ENCODE results near the gene ASB9.

ASB9 gene

DNA sequence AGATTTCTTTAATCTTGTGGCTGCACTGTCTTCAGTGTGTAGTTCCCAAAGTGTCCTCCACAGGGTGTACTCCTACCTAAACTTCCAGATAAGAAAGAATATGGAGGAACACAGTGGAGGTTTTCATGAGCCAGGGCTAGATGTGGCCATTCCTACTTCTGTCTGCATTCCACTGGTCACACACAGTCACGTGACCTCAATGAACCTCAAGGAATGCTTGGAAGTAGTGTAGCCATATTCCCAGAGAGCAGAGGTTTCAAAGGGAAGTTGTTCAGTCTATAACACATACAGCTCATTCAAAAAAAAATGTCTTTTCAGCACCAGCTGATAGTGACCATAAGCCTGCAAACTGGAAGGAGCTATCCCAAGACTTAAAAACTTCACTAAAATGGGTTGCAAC is 53.6 kb downstream of the ASB9 start:
- Histone ChIP-seq H3K27ac (ENCODE audit: insufficient read depth, low read depth, low read length, poor library complexity, severe bottlenecking) (no peak overlapping the region), H3K36me3 (ENCODE audit: control insufficient read depth, insufficient read depth, low read length) (no peaks in the 10 kb centered on the region), H3K4me3 (ENCODE audit: insufficient read depth, low read depth, low read length) (no peak overlapping the region), H3K27me3 (ENCODE audit: control insufficient read depth, insufficient read depth, low read length, poor library complexity, severe bottlenecking) (no peaks in the 10 kb centered on the region), H3K9me3 (ENCODE audit: control insufficient read depth, low read length) (no peaks in the 10 kb centered on the region), H3K4me1 (ENCODE audit: control insufficient read depth, insufficient read depth, low read length) (no peaks in the 10 kb centered on the region)
- WGBS, 2 experiments: 75 to 100% methylated on average over 1 of the region's 1 CpG

DNA sequence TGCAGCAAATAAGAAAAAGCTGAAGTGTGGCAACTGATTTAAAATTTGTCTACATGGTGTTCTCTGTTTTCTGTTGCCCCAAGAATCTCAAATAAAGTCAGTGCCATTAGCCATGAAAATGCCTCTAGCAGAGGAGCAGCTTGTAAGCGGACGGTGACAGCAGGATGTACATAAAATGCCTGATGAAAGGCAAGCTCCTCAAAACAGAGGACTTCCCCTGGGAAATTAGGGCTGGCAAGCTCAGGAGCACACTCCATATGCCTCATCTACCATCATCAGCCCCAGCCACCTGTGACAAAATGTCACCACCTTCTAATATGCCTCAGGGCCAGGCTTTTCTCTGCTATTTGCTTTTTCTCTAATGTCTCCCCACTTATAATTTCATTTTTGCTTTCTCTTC is 54.5 kb downstream of the ASB9 start:
- H3K27ac ChIP-seq (ENCODE audit: insufficient read depth, low read depth, low read length, poor library complexity, severe bottlenecking): no peak overlapping the region
- WGBS, 2 experiments: 89 to 92% methylated on average over 2 of the region's 2 CpGs
- H3K9me3 ChIP-seq (ENCODE audit: control insufficient read depth, low read length): no peaks in the 10 kb centered on the region
- H3K36me3 ChIP-seq (ENCODE audit: control insufficient read depth, insufficient read depth, low read length): no peaks in the 10 kb centered on the region
- H3K4me1 ChIP-seq (ENCODE audit: control insufficient read depth, insufficient read depth, low read length): no peaks in the 10 kb centered on the region
- no peak overlapping the region for H3K4me3 ChIP-seq (ENCODE audit: insufficient read depth, low read depth, low read length)
- H3K27me3 ChIP-seq (ENCODE audit: control insufficient read depth, insufficient read depth, low read length, poor library complexity, severe bottlenecking): no peaks in the 10 kb centered on the region

DNA sequence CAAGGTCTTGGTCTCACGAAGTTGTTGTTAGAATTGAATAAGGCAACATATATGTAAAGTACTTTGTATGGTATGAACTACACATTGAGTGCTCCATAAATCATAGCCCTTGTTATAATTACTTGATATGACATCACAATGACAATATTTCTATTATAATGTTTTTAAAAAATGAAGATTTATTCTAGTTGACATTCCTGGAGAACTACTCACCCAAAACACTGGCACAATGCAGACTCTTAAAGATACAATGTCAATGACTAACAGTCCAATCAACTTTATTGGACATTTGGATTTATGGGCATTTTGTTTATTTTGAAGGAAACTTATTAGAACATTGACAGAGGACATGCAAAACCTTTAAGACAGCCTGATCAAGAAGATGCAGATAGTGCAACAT is 55.3 kb downstream of the ASB9 start:
- H3K4me1 ChIP-seq (ENCODE audit: control insufficient read depth, insufficient read depth, low read length): no peaks in the 10 kb centered on the region
- no CpG with 5 or more reads among the region's 1 CpG for WGBS, 2 experiments
- no peak overlapping the region for H3K4me3 ChIP-seq (ENCODE audit: insufficient read depth, low read depth, low read length)
- H3K9me3 ChIP-seq (ENCODE audit: control insufficient read depth, low read length): no peaks in the 10 kb centered on the region
- no peak overlapping the region for H3K27ac ChIP-seq (ENCODE audit: insufficient read depth, low read depth, low read length, poor library complexity, severe bottlenecking)
- no peaks in the 10 kb centered on the region for H3K36me3 ChIP-seq (ENCODE audit: control insufficient read depth, insufficient read depth, low read length)
- no peaks in the 10 kb centered on the region for H3K27me3 ChIP-seq (ENCODE audit: control insufficient read depth, insufficient read depth, low read length, poor library complexity, severe bottlenecking)

DNA sequence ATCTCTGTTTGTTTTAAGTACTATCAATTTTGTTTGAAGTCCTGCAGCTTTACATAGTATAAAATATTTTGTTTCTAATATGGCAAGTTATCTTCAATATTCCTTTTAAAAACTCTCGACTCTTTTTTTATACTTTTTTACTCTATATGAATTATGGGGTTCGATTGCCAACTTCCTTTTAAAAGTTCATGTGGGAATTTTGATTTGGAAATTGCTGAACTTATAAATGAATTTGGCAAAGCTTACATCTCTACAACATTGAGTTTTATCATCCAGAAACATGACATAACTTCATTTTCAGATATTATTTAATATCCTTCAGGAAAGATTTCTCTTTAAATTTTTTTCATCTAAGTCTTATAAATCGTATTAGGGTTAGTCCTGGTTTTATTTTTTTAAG is 60.8 kb downstream of the ASB9 start:
- WGBS, 2 experiments: 100% methylated on average over 1 of the region's 3 CpGs; no CpG with 5 or more reads in 1 of the 2 experiments
- Histone ChIP-seq H3K27ac (ENCODE audit: insufficient read depth, low read depth, low read length, poor library complexity, severe bottlenecking) (no peak overlapping the region), H3K9me3 (ENCODE audit: control insufficient read depth, low read length) (no peaks in the 10 kb centered on the region), H3K27me3 (ENCODE audit: control insufficient read depth, insufficient read depth, low read length, poor library complexity, severe bottlenecking) (no peaks in the 10 kb centered on the region), H3K4me3 (ENCODE audit: insufficient read depth, low read depth, low read length) (no peak overlapping the region), H3K36me3 (ENCODE audit: control insufficient read depth, insufficient read depth, low read length) (no peaks in the 10 kb centered on the region), H3K4me1 (ENCODE audit: control insufficient read depth, insufficient read depth, low read length) (no peaks in the 10 kb centered on the region)

DNA sequence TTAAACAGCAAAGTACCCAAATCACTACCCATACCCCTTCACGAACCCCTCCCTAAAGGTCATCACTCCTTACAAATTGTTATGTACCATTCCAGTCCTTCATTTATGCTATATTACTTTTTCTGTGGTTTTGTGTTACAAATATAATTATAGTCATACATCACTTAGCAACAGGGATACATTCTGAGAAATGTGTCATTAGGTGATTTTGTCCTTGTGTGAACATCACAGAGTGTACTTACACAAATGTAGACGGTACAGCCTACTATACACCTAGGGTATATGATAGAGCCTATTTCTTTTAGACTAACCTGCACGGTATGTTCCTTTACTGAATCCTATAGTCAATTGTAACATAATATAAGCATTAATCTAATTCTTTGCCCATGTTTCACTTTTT is 61.9 kb downstream of the ASB9 start:
- Histone ChIP-seq H3K4me1 (ENCODE audit: control insufficient read depth, insufficient read depth, low read length) (no peaks in the 10 kb centered on the region), H3K4me3 (ENCODE audit: insufficient read depth, low read depth, low read length) (no peak overlapping the region), H3K9me3 (ENCODE audit: control insufficient read depth, low read length) (no peaks in the 10 kb centered on the region), H3K36me3 (ENCODE audit: control insufficient read depth, insufficient read depth, low read length) (no peaks in the 10 kb centered on the region), H3K27ac (ENCODE audit: insufficient read depth, low read depth, low read length, poor library complexity, severe bottlenecking) (no peak overlapping the region), H3K27me3 (ENCODE audit: control insufficient read depth, insufficient read depth, low read length, poor library complexity, severe bottlenecking) (no peaks in the 10 kb centered on the region)
- 63 to 80% methylated on average over 1 of the region's 3 CpGs for WGBS, 2 experiments

DNA sequence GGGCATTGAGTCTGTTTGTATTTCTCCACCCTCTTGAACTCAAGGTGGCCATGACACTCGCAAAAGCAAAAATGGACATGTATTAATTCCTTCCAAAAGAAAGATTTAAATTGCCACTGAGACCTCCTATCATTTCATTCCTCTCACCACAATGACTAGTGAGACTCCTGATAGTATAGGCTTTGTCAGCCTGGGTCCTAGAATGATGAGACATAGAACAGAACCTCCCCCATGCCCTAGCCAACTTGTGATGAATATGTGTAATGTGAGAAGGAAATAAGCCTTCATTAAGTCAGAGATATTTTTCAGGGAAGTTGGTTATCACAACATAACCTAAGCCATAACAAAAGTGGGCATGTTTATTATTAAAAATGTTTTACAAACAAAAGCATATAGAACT is 62.5 kb downstream of the ASB9 start:
- Histone ChIP-seq H3K27me3 (ENCODE audit: control insufficient read depth, insufficient read depth, low read length, poor library complexity, severe bottlenecking) (no peaks in the 10 kb centered on the region), H3K27ac (ENCODE audit: insufficient read depth, low read depth, low read length, poor library complexity, severe bottlenecking) (no peak overlapping the region), H3K4me1 (ENCODE audit: control insufficient read depth, insufficient read depth, low read length) (no peaks in the 10 kb centered on the region), H3K9me3 (ENCODE audit: control insufficient read depth, low read length) (no peaks in the 10 kb centered on the region), H3K36me3 (ENCODE audit: control insufficient read depth, insufficient read depth, low read length) (no peaks in the 10 kb centered on the region), H3K4me3 (ENCODE audit: insufficient read depth, low read depth, low read length) (no peak overlapping the region)
- 82 to 100% methylated on average over 1 of the region's 1 CpG for WGBS, 2 experiments

DNA sequence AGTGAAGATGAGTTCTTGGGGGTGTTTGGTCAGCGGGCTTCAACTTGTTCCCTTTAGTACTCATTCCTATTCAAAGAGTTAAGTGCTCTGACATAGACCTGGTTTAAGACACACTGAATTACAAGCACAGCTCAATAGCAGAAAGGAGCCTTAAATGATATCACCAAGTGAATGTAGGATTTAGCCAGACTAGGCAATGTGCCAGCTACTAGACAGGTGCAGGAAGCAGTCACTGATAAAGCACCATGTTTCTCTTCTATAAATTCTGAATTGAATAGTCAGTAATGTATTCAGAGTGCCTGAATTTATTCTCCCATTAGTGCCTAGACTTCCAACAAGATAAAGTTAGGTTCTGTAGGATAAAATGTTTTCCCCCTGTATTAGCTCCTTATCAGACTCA is 63.6 kb downstream of the ASB9 start:
- WGBS, 2 experiments: 100% methylated on average over 1 of the region's 1 CpG
- Histone ChIP-seq H3K36me3 (ENCODE audit: control insufficient read depth, insufficient read depth, low read length) (no peaks in the 10 kb centered on the region), H3K9me3 (ENCODE audit: control insufficient read depth, low read length) (no peaks in the 10 kb centered on the region), H3K27ac (ENCODE audit: insufficient read depth, low read depth, low read length, poor library complexity, severe bottlenecking) (no peak overlapping the region), H3K27me3 (ENCODE audit: control insufficient read depth, insufficient read depth, low read length, poor library complexity, severe bottlenecking) (no peaks in the 10 kb centered on the region), H3K4me1 (ENCODE audit: control insufficient read depth, insufficient read depth, low read length) (no peaks in the 10 kb centered on the region), H3K4me3 (ENCODE audit: insufficient read depth, low read depth, low read length) (no peak overlapping the region)

DNA sequence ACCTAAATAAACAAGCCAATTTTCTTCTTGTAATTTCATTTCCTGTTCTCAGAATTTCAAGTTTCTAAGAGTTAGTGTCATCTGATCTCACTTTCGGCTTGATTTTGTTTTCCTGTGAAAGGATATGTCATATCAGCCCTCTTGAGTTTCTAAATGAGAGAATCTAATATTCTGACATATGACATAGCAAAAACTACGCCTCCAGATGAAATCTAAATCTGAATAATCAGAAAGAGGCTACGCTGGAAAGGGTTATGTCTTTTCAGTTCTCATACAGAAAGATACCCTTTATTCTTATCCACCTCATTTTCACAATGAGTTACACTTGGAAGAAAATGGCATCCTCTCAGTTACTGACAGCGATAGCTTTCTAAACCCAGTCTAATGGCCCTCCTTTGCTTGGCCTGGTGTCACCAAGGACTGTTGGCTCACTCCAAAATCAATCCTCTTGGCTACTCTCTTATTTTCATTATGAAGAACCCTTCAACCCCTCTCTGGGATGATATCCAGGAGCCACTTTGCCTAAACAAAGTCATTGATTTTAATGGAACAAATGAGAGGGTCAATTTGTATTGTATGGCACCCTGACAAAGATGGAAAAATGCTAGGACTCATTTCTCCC is 65.6 kb downstream of the ASB9 start:
- Histone ChIP-seq H3K27ac (ENCODE audit: insufficient read depth, low read depth, low read length, poor library complexity, severe bottlenecking) (no peak overlapping the region), H3K27me3 (ENCODE audit: control insufficient read depth, insufficient read depth, low read length, poor library complexity, severe bottlenecking) (no peaks in the 10 kb centered on the region), H3K4me3 (ENCODE audit: insufficient read depth, low read depth, low read length) (no peak overlapping the region), H3K9me3 (ENCODE audit: control insufficient read depth, low read length) (no peaks in the 10 kb centered on the region), H3K36me3 (ENCODE audit: control insufficient read depth, insufficient read depth, low read length) (no peaks in the 10 kb centered on the region), H3K4me1 (ENCODE audit: control insufficient read depth, insufficient read depth, low read length) (no peaks in the 10 kb centered on the region)
- WGBS, 2 experiments: 94% methylated on average over 3 to 4 of the region's 4 CpGs

DNA sequence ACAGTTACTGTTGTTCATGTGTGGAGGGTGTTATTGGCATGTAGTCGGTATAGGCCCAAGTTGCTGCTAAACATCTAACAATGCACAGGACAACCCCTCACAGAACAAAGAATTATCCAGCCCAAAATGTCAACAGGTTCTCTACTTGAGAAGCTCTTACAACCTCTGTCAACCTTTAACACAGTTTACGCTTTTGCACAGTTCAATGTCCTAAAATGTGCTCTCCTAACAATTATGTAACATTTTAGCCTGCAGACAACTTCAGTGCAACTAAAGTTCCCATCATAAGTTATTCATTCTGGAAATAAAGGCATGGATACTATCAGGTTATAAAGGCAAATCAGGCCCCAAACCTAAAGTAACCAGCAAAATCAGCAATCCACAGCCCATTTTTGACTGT is 66.2 kb downstream of the ASB9 start:
- Histone ChIP-seq H3K27ac (ENCODE audit: insufficient read depth, low read depth, low read length, poor library complexity, severe bottlenecking) (no peak overlapping the region), H3K4me1 (ENCODE audit: control insufficient read depth, insufficient read depth, low read length) (no peaks in the 10 kb centered on the region), H3K9me3 (ENCODE audit: control insufficient read depth, low read length) (no peaks in the 10 kb centered on the region), H3K4me3 (ENCODE audit: insufficient read depth, low read depth, low read length) (no peak overlapping the region), H3K27me3 (ENCODE audit: control insufficient read depth, insufficient read depth, low read length, poor library complexity, severe bottlenecking) (no peaks in the 10 kb centered on the region), H3K36me3 (ENCODE audit: control insufficient read depth, insufficient read depth, low read length) (no peaks in the 10 kb centered on the region)
- 85 to 96% methylated on average over 1 to 2 of the region's 2 CpGs for WGBS, 2 experiments

DNA sequence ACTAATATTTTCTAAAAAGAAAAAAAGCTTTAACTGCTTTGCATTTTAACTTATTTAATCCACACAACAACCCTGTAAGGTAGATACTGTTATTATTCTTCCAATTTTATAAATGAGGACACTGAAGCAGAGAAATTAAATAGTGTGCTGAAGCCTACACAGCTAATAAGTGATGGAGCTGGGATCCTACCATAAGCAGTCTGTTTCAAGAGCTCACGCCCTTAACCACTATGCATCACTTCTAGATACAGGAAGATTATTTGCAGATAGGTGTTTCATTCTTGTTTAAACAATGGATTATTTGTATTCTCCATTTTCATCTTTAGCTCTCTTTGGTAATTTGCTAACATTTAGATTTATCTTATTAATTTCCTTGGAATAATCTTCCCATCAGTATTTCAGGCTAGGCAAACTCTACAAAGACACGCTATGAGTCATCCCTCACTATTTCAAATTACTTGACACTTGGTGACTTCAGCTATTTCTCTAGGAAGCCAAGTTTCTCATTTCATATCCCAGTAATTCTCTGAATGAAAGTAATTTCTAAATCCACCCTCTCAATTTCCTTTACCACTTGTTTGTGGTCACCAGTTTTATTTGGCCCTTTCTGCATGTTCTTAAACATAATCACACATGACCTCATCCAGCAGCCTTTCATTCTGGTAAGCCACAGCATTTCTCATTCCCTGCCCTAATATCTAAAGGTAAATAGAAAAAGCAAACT is 67.3 kb downstream of the ASB9 start:
- Histone ChIP-seq H3K9me3 (ENCODE audit: control insufficient read depth, low read length) (no peaks in the 10 kb centered on the region), H3K27me3 (ENCODE audit: control insufficient read depth, insufficient read depth, low read length, poor library complexity, severe bottlenecking) (no peaks in the 10 kb centered on the region), H3K27ac (ENCODE audit: insufficient read depth, low read depth, low read length, poor library complexity, severe bottlenecking) (no peak overlapping the region), H3K4me1 (ENCODE audit: control insufficient read depth, insufficient read depth, low read length) (no peaks in the 10 kb centered on the region), H3K36me3 (ENCODE audit: control insufficient read depth, insufficient read depth, low read length) (no peaks in the 10 kb centered on the region), H3K4me3 (ENCODE audit: insufficient read depth, low read depth, low read length) (no peak overlapping the region)
- WGBS, 2 experiments: 83 to 87% methylated on average over 1 of the region's 2 CpGs

Data from ectodermal cell (in vitro differentiated cells).